ENCODE results near the gene NEDD4L.
A peak's percentile ranks its signal among the peaks of the same experiment; 100 is the strongest.

Gene NEDD4L

DNA sequence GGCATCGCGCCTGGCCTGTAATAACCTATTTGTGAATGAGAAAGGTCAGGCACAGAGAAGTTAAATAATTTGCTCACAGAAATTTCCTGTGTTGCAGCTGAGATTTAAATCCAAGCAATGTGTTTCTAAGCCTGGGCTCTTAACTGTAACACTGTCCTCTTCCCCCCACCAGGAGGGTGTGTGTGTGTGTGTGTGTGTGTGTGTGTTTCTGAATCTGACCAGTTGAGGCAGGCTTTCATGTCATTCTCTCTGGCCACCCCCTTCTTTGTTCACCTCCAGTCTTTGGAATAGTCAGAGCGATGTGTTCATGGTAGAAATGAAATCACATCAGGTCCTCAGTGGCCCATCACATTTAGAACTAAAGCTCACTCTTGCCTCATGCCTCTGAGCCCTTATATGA, 81.2 kb downstream of the NEDD4L start:
- no peak for DNase-seq

DNA sequence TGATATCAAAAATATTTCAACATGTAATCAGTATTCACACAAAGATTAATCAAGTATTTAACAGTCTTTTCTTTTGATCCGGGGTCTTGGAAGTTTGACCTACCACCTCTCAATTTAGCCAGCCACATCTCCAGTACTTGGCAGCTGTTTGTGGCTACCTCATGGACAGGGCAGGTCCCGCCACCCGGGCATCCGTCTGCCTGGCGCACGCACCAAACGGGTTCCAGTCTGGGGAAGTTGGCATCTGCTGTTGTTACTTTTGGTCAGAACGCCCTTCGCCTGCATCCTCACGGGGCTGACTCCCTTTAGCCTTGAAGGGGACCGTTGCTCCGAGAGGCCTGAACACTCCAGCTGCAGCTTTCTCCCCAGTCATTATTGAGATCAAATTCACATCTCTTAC, 81.7 kb downstream of the NEDD4L start:
- no peak for DNase-seq

DNA sequence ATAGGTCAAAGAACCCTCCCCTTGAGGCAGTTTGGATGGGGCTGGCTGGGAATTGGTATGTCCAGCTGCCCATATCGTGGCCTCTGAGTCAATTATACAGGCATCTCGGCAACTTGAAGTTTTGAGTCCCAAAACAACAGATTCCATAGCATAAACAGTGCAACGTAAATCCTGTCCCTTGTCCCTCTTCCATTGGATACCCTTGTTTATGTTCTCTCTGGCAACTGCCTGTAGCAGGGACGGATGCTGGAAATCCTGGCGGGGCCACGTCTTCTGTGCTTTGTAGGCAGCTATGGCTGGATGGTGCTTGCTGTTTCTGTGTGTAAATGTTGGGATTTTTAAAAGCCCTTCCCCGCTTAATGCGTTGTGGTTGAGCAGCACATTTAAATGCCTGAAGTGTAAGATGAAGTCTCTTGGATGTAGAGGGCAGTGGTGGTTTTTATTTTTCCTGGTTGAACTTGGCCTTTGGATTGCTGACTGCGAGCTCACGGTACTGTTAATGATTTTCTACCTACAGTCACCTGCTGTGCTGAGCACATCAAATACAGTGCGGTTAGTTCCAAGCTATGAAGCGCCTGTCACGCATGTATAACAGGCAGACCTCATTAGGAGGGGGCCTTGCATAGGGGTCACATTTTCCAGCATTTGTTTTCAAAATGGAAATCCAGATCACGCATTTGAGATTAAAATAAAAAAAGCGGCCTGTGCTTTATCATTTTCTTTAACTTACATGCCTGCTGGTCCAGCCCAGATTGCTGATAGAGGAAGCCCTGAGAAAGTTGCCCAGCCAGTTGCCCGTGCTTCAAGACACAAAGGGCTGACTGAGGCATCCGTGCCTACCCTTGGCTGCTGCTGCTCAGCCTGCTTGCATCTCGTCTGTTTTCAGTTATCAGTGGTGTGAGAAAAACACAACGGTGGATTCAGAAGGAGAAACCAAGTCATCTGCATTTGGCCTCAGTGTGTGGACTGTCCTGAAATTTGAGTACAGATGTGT, 84.7 kb downstream of the NEDD4L start:
- DNase-seq: no peak

DNA sequence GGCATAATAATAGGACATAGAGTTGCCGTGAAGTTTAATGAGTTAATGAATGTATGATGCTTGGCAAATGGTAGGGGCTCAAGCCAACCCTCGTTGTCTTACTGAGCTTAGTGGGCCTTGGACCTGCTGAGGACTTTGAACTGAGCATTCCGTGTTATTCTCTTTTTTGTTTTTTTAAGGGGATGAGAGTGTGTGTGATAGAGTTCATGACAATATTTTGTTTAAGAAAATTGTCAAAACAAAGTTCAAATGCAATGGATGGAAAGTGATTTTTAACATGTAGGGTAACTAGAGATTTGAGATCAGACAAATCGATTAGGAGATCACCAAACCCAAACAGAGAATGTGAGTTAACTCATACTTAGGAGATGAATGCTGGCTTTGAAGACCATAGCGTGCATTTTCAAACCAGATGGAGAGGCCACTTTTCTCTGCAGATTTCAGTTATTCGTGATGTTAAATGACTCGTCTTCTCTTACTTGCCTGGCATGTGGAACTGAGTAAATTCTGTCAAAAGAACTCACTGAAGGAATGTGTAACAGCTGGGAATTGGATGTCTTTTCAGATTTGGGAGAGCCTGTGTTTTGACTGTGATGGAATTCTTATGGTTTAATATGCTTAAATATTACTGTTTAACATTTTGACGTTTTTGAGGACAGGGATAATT, 88.7 kb downstream of the NEDD4L start:
- no peak for DNase-seq

DNA sequence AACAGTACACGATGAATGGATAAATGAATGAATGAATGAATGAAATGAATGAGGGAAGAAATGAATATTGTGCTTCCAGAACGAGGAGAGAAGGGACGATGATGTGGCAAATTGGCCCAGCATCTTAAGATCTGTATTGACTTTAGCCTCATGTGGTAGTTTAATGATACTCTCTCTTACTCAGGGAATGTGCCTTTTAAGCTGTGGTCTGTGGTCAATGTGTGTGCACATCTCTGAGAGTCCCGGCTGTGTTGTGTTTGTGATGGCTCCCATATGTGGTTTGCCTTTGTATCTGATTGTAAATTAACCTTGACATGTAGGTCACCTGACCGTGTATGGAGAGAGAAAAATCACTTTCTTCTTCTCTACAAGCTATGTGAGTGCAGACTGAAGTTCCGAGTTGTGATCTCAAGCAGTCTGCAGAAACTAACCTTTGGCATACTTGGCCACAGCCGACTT, 91.2 kb downstream of the NEDD4L start:
- no peak for DNase-seq

DNA sequence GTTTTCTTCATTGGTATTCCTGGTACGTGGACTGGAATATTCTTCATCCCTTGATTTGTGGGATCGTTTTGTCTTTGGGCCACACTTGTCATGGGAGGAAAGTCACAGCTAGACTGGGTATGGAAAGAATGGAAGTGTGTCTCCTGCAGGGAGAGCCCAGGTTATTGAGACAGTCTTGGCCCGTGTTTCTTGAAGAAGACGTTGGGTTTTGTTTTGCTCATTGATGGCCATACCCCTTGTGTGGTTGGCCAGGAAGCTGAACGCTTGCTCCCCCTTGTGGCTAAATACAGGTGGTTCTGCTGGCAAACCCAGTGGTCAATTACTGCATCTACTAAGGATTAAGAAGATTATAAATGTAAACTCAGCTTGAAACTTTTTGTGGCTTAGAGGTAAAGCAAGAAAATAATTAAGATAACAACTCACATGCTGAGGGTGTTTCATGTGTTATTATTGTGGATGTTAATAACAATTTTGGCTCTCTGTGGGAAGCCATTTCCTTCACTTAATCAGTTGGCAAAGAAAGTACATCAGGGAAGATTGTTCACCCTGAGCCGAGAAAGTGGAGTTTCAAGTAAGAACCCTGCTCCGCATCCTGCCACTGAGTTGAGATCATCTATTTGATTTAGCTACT, 91.8 kb downstream of the NEDD4L start:
- DNase-seq: peak; percentile 50

DNA sequence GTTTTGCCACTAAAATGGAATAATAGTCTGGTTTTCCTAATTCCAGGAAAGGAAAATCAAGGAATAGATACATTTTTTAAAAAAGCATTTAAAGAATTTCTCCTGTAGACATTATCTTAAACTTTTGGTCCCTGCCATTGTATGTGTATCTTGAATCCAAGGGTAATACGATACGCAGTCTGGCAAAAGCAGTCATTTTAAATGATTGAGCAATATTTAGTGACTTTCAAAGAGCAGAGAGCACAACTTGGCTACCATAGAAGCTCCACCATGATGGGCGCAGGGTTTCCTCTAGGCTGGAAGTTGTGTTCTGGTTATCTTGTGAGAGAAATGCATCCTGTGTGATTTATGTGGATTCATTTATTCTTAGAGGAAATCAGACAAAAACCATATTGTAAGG, 92.9 kb downstream of the NEDD4L start:
- DNase-seq: no peak

DNA sequence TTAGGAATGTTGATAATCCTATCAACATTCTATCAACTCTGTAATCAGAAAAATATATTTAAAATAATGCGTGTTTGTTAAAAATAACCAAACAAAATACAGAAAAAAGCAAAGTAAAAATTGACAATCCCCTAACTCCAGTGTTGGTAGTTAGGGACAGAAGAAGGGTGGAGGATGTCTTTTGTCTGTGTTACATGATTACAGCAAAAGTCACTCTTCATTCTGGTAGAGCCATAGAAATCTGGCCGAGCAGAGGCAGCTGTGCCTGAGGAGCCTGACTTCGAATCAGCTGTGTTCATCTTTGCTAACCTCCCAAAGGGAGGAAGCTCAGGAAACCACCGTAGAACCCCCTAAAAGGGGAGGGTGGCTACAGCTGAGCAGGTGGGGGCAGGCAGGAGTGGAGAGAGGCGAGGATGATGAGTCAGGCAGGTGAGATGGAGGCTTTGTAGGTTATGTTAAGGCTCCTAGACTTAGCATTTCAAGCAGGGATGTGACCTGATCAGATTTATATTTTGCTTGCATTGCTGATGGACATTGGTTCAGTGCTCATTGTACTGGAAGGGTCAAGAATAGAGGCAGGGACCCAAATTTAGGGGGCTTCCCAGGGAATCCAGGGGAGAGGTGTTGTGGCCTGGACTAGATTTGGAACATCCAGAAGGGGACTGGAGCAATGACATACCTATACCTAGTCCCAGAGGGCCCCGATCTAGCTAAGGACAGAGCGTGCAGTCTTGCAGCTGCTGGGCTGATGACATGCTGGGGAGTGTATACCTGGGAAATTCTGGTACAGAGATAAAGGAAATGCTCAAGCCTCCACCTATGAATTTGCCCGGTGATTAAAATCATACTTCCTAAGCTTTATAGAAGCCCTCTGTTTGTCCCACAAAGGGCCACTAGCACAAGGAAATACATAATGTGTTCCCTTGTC, 95.7 kb downstream of the NEDD4L start:
- no peak for DNase-seq

DNA sequence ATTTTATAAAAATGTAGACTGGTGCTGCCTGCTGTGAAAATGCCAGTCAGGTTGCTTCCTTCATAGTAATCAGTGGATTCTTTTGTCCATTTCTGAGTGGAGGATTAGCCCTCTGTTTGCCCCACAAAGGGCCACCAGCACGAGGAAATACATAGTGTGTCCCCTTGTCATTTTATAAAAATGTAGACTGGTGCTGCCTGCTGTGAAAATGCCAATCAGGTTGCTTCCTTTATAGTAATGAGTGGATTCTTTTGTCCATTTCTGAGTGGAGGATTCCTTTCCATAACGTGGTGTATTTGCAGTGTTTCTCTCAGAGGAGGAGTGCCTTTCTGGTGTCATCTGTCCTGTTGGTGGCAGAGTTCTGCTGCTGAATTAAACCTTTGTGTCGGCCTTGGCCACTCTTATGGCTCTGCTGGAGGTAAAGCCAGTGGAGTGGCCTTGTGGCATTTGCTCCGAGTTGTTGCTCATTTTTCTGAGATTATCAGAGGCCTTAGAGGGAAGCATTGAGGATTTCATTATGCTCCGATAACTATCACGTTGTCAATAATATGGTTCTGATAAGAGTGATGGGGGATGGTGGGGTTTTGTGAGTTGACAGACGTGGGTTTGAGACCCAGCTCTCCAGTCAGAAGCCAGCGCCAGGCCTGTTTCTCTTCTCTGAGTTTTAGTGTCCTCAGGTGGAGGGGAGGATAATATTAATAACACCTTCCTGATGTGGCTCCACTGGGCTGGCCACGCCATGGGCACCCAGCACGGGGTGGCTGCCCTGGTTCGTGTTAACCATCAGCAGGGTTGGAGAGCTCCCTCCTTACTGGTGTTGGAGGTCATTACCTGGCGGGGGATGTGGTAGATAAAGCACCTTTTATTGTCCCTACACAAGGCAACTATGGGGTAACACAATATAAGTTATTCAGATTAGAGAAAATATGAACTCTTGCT, 96.6 kb downstream of the NEDD4L start:
- DNase-seq: no peak

DNA sequence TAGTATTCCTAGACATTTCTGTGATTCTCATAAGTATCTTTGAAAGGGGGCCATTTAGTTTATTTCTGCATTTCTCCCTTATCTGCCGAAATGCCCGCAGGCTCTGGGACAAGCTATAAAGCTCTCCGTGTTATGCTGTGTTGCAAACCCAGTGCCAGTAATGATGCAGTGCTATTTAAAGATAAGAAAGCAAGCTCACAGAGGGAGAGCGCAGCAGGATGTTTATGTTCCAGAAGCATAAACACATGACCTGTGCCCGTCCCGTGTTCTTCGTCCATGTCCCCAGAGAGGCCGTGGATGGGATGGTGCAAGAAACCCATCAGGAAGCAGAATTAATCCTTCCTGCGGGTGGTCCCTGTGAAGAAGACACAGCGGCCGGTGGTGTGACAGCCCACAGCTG, 99.4 kb downstream of the NEDD4L start:
- no peak for DNase-seq

DNA sequence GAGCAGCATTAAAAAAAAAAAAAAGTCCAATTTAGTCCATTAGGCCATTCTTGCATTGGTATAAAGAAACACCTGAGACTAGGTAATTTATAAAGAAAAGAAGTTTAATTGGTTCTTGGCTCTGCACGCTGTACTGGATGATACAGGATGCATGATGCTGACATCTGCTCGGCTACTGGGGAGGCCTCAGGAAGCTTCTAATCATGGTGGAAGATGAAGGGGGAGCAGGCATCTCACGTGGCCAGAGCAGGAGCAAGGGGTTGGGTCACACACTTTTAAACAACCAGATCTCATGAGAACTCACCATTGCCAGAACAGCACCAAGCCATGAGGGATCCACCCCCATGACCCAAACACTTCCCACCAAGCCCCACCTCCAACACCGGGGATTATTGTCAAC, 100.1 kb downstream of the NEDD4L start:
- DNase-seq: no peak

DNA sequence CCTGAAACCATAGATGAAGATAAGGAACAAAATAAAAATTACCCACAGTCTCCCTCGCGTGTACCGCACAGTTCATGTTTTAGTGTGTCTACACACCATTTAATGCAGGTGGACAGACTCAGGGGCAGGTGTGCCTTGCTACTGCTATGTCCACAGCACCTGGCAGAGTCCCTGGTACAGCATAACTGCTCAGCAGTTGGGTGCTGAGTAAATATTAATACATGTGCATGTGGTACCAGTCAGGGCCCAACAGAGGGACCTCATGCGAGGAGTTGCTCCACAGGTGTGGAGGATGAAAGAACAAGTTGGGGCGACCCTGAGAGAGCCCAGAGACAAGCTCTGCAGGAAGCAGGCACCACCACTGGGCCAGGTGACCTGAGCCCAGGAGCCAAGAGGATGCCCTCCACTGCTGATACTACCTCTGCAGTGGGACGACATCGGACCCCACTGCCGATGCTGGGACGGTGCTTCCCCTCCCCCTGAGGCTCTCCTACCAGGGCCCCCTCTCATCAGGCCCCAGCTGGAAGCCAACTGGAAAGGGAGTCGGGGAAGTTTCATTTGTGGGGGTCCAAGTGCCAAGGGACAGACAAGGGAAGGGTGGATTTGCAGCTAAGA, 100.8 kb downstream of the NEDD4L start:
- DNase-seq: no peak

DNA sequence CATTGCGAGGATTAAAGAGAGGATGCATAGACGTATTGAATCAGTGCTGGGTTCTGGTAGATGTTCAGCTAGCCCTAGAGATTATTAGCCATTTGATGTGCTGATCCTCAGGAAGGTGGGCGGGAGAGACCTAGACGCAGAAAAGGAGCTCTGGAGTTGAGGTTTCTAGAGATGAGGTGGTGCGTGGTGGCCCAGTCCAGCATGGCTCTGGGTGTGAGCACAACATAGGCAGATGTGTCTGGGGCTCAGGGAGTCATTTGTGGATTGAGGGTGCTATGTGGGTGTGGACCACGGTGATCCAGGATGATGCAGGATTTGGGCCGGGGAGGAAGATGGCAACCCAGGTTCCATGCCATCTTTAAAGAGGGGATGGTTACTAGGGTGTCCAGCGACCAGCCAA, 102.1 kb downstream of the NEDD4L start:
- DNase-seq: no peak

DNA sequence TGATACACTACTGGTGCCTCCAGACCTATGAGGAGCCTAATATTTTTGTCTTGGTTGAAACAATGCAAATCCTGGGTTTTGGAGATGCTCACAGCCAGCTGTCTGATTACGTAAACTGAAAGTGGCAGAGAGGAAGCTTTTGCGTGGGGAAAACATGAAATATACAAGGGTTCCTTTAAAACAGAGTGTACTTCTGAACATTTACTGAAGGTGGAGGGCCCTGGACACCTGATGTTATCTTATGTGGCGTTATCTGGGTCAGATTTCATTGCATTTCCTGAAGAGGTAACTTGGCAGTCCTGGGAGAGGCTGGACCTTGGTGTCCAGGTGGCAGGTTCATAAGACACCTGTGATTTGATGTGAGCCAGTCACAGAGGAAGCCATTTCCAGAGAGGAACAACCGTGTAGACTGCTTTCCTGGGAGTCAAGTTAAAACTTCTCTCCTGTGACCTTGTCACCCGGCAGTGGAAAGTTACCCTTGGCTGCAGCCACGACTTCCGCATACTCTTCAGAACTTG, 105.0 kb downstream of the NEDD4L start:
- no peak for DNase-seq

DNA sequence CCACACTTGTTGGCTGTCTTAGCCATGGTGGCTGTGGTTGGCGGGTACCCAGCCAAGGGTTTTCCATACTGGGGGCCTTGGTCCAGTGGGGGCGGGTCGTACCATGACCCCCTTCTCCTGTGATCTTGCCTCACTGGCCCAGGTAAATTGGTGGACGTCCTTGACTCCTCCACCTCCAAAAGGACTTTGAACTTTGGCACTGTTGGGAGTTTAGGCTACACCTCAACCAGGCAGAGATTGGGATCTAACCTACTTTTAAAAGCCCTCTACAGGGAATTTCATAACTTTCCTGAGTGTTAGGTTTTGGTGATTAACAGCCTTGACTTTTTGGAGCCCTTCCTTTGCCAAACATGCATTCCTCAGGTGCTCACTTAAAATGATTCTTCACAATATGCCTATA, 106.7 kb downstream of the NEDD4L start:
- no peak for DNase-seq

DNA sequence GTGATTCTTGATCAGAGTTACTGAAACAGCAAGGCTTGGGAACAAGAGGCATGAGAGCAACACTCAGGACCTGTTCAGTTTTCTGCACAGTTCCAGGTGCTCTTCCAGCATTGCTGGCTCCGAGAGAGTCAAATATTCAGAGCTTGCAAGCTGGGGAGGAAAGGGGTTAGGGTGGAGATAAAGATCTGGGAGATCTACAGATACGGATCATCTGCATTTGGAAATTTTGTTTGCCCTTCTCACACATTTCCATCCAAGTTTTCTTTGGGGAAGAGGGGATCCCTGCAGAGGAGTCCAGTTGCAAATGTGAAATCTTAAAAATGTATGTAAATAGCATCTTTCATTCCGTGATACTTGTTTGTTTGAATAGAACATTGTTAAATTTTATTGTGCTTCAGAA, 108.2 kb downstream of the NEDD4L start:
- no peak for DNase-seq

DNA sequence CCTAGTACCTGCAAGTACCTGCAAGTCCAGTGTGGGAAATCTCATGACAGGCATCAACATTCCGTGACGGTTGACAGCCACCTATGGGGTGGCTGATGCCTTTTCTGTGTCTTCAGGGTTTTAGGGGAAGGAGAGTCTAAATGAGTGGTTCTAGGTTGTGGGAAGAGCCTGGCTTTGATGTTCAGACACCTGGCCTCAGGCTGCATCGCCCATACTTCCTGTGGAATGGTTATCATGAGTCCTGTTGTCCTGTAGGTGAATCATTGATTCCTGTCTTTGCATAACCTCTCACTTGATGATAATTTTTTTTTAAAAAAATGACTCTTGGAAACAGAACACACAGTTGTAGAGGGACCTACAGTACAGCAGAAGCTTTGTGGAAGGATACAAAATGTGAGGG, 108.9 kb downstream of the NEDD4L start:
- no peak for DNase-seq

DNA sequence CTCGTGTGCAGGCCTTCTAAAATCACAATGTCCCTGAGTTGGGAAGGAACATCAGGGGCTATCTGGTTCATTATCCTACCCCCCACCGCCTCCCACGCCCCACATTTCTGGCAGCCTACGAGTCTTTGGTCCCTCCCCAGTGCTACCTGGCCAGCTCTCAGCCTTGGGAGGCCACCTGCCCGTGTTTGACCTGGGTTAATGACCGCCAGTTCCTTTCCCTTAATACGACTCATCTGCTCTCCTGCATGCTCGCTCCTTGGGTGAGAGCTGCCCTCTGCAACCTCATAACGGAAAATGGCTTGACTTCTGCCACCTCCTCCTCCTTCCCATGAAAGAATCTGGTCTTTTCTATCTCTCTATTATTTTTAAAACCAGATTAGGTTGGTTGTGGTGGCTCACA, 112.5 kb downstream of the NEDD4L start:
- no peak for DNase-seq

DNA sequence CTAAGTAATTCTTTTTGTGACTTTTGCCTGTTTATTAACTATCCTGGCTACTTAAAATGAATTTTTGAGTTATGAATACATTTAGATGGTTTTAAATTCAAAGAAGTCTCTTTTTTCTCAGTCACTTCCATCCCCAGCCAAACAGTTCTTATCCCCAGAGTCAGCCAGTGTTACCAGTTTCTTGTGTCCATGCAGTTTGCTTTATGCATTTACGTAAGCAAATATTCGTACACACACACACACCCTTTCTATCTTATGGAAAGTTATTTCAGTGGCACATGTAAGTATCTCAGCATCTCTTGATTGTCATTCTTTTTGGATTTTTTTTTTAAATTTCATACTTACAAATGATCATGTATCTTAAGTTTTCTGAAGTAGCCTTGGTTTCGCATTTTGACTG, 113.2 kb downstream of the NEDD4L start:
- no peak for DNase-seq

DNA sequence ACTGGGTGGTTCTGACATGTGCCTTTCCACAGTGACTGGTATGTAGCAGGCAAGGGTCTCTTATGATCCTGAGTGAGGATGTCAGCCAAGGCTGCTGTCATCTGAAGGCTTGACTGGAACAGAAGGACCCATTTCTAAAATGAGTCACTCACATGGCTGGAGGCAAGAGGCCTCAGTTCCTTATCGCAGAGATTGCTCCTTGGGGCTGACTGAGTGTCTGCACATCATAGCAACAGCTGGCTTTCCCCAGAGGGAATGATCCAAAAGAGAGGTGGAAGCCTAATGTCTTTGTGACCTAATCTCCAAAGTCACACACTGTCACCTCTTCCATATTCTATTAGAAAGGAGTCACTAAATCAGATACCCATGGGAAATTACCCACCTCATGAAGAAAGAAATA, 114.0 kb downstream of the NEDD4L start:
- no peak for DNase-seq

DNA sequence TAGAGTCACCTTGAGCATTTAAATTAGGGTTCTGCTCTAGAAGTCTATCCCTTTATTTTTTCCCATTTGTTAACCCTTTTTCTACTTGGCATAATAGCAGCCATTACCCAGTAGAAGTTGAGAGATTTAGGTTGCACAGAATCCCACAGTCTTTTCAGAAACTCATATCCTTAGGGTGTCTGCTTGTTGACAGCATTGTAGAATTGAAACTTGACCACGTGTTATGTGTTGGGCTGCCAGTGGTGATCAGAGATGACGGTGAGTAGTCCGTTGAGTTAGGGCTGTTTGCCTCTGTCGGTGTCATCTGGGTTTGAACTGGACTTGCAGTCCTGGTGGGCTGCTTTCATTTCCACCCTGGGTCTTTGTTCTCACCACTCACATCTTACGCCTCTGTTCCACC, 114.4 kb downstream of the NEDD4L start:
- DNase-seq: no peak

Measured in CD4-positive, alpha-beta T cell treated with Interleukin-15 for 1 hour (primary cell).